ENCODE measurements around the gene FCER2. TPM values are rescaled to one million over a fixed set of nuclear protein-coding genes. Genes with fewer than 3 reads are reported as not detected.

FCER2 gene
- total RNA-seq, 3 donors from 2014 or later (not counting 1 experiment from before 2014, with no cell fraction given), result 0.52 to 1.2 (median 1.0) TPM

DNA sequence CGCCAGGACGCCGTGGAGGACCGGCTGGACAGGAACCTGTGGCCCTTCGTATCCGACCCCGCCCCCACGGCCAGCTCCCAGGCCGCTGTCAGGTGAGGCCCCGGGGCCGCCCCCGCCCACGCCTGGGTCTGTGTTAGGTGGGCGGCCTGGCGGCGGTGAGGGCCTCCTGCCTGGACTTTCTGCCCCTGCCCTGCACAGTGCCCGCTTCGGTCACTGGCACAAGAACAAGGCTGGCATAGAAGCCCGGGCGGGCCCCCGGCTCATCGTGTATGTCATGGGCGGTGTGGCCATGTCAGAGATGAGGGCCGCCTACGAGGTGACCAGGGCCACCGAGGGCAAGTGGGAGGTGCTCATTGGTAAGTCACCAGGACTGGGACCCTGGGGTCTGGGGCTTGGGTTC is 54.8 kb downstream of the FCER2 start:
- no peaks in the 10 kb centered on the region for H3K9me3 ChIP-seq (ENCODE audit: control insufficient read depth, insufficient read depth, low read length)
- Mint-ChIP-seq H3K9me3 (no peaks in the 10 kb centered on the region), H3K27me3 (ENCODE audit: low read depth in 2 of 2) (no peaks in the 10 kb centered on the region), H3K4me3 (no peak overlapping the region), H3K4me1 (peaks cover 1 to 7% of the 10 kb centered on the region in 2 donors), H3K27ac (no peak overlapping the region), H3K36me3 (no peaks in the 10 kb centered on the region)
- intact Hi-C loops (cut with micrococcal nuclease), result no loop called here
- no peak overlapping the region for H3K4me3 ChIP-seq (ENCODE audit: low read length)
- DNase-seq, result no peak
- no peak for ATAC-seq
- 97% methylated on average over 26 of the region's 26 CpGs for WGBS (ENCODE audit: insufficient coverage)
- H3K4me1 ChIP-seq (ENCODE audit: control insufficient read depth, insufficient read depth, low read length), result peaks cover 14% of the 10 kb centered on the region
- peaks cover 18% of the 10 kb centered on the region for H3K36me3 ChIP-seq (ENCODE audit: control insufficient read depth, insufficient read depth, low read length)
- TF ChIP-seq, protein P1, sequence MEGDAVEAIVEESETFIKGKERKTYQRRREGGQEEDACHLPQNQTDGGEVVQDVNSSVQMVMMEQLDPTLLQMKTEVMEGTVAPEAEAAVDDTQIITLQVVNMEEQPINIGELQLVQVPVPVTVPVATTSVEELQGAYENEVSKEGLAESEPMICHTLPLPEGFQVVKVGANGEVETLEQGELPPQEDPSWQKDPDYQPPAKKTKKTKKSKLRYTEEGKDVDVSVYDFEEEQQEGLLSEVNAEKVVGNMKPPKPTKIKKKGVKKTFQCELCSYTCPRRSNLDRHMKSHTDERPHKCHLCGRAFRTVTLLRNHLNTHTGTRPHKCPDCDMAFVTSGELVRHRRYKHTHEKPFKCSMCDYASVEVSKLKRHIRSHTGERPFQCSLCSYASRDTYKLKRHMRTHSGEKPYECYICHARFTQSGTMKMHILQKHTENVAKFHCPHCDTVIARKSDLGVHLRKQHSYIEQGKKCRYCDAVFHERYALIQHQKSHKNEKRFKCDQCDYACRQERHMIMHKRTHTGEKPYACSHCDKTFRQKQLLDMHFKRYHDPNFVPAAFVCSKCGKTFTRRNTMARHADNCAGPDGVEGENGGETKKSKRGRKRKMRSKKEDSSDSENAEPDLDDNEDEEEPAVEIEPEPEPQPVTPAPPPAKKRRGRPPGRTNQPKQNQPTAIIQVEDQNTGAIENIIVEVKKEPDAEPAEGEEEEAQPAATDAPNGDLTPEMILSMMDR (IDR thresholded peaks at IDR 0.05), result no peak
- no peak overlapping the region for H3K27ac ChIP-seq (ENCODE audit: low read length)
- H3K27me3 ChIP-seq (ENCODE audit: control insufficient read depth, insufficient read depth, low read length), result no peaks in the 10 kb centered on the region

GRCh38 chr19:7646426-7646700 is 55.6 kb downstream of the FCER2 start:
- Histone ChIP-seq H3K4me1 (ENCODE audit: control insufficient read depth, insufficient read depth, low read length) (peaks cover 9% of the 10 kb centered on the region), H3K9me3 (ENCODE audit: control insufficient read depth, insufficient read depth, low read length) (no peaks in the 10 kb centered on the region), H3K4me3 (ENCODE audit: low read length) (no peak overlapping the region), H3K27ac (ENCODE audit: low read length) (no peak overlapping the region), H3K36me3 (ENCODE audit: control insufficient read depth, insufficient read depth, low read length) (peaks cover 20% of the 10 kb centered on the region), H3K27me3 (ENCODE audit: control insufficient read depth, insufficient read depth, low read length) (no peaks in the 10 kb centered on the region)
- no peak overlapping the region for H3K27ac Mint-ChIP-seq
- H3K27me3 Mint-ChIP-seq (ENCODE audit: low read depth in 2 of 2), result no peaks in the 10 kb centered on the region
- WGBS (ENCODE audit: insufficient coverage), result 92% methylated on average over 8 of the region's 8 CpGs
- DNase-seq (no peak), ATAC-seq (no peak)
- no peaks in the 10 kb centered on the region for H3K36me3 Mint-ChIP-seq
- H3K4me3 Mint-ChIP-seq, result no peak overlapping the region
- TF ChIP-seq, protein P1 (IDR thresholded peaks at IDR 0.05), result no peak
- intact Hi-C loops (cut with micrococcal nuclease), result no loop called here
- H3K4me1 Mint-ChIP-seq, result peaks cover 0 to 6% of the 10 kb centered on the region in 2 donors
- no peaks in the 10 kb centered on the region for H3K9me3 Mint-ChIP-seq

DNA sequence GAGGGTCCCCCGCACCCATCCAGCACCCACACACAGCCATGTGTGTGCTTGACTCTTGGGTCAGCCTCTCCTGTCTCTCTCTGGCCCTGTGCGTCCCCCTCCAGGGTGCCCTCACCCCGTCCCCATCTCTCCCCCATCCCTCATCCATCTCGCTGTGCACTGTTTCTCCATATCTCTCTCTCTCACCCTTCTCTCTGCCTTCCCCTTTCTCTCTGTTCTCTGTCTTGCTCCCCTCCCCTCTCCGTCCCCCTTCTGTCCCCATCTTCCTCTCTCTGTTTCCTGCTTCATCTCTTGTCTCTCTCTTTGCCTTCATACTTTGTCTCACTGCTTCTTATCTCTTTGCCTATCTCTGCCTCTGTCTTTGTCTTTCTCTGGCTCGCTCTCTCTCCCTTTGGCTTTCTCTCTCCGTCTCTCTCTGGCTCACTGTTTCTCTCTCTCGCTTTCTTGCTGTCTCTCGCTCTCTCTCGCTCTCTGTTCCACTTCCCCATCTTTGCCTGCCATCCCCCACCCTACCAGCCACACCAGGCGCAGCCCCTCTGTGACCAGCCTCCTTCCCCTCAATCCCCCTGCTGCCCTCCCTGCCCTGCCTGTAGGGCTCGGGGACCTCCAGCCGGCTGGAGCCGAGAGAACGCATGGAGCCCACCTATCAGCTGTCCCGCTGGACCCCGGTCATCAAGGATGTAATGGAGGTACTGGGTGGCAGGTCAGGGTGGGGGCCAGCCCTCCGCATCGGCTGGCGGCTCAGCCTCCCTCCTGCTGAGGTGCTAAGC is 56.1 kb downstream of the FCER2 start:
- Mint-ChIP-seq H3K4me1 (peaks cover 0 to 6% of the 10 kb centered on the region in 2 donors), H3K4me3 (no peak overlapping the region), H3K9me3 (no peaks in the 10 kb centered on the region), H3K27me3 (ENCODE audit: low read depth in 2 of 2) (no peaks in the 10 kb centered on the region), H3K36me3 (no peaks in the 10 kb centered on the region), H3K27ac (peak overlapping the region in 1 of 2 donors; percentile 44)
- Histone ChIP-seq H3K27me3 (ENCODE audit: control insufficient read depth, insufficient read depth, low read length) (no peaks in the 10 kb centered on the region), H3K4me1 (ENCODE audit: control insufficient read depth, insufficient read depth, low read length) (peaks cover 9% of the 10 kb centered on the region), H3K36me3 (ENCODE audit: control insufficient read depth, insufficient read depth, low read length) (peaks cover 20% of the 10 kb centered on the region), H3K27ac (ENCODE audit: low read length) (no peak overlapping the region), H3K9me3 (ENCODE audit: control insufficient read depth, insufficient read depth, low read length) (no peaks in the 10 kb centered on the region), H3K4me3 (ENCODE audit: low read length) (no peak overlapping the region)
- intact Hi-C loops (cut with micrococcal nuclease), result no loop called here
- 90% methylated on average over 20 of the region's 20 CpGs for WGBS (ENCODE audit: insufficient coverage)
- DNase-seq (no peak), ATAC-seq (no peak)
- TF ChIP-seq, protein P1 (IDR thresholded peaks at IDR 0.05), result no peak

DNA sequence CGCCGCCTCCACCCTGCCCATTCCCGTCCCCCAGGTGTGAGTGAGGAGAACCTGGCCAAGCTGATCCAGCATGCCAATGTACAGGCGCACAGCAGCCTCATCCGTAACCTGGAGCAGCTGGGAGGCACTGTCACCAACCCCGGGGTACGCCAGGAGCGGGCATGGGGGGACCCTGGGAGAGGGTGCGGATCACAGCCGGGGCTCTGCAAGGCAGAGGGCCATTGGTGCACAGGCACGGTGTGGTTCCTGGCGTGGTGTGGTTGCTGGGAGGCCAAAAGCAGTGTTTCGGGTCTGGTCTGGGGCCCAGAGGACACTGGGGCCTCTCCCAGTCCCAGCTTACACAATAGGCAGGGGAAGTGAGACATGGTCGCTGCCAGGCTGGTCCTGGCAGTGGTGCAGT is 56.8 kb downstream of the FCER2 start:
- peaks cover 9% of the 10 kb centered on the region for H3K4me1 ChIP-seq (ENCODE audit: control insufficient read depth, insufficient read depth, low read length)
- ATAC-seq, result no peak
- 86% methylated on average over 14 of the region's 14 CpGs for WGBS (ENCODE audit: insufficient coverage)
- Mint-ChIP-seq H3K4me1 (peaks cover 2 to 9% of the 10 kb centered on the region in 2 donors), H3K27me3 (ENCODE audit: low read depth in 2 of 2) (no peaks in the 10 kb centered on the region), H3K9me3 (peaks cover 0 to under 1% of the 10 kb centered on the region in 2 donors), H3K27ac (no peak overlapping the region), H3K4me3 (no peak overlapping the region), H3K36me3 (no peaks in the 10 kb centered on the region)
- TF ChIP-seq, protein P1 (IDR thresholded peaks at IDR 0.05), result no peak
- no peaks in the 10 kb centered on the region for H3K27me3 ChIP-seq (ENCODE audit: control insufficient read depth, insufficient read depth, low read length)
- H3K36me3 ChIP-seq (ENCODE audit: control insufficient read depth, insufficient read depth, low read length), result peaks cover 20% of the 10 kb centered on the region
- intact Hi-C loops (cut with micrococcal nuclease), result no loop called here
- DNase-seq, result no peak
- H3K9me3 ChIP-seq (ENCODE audit: control insufficient read depth, insufficient read depth, low read length), result no peaks in the 10 kb centered on the region
- H3K4me3 ChIP-seq (ENCODE audit: low read length), result no peak overlapping the region
- no peak overlapping the region for H3K27ac ChIP-seq (ENCODE audit: low read length)
